EL (cell line): ENCODE measurements around the gene HDGFL3.

Experiments used
- DNase-seq: peaks from one replicate; pipeline ENCODE4 v3.0.0-alpha.2; 2016

HDGFL3 gene

DNA sequence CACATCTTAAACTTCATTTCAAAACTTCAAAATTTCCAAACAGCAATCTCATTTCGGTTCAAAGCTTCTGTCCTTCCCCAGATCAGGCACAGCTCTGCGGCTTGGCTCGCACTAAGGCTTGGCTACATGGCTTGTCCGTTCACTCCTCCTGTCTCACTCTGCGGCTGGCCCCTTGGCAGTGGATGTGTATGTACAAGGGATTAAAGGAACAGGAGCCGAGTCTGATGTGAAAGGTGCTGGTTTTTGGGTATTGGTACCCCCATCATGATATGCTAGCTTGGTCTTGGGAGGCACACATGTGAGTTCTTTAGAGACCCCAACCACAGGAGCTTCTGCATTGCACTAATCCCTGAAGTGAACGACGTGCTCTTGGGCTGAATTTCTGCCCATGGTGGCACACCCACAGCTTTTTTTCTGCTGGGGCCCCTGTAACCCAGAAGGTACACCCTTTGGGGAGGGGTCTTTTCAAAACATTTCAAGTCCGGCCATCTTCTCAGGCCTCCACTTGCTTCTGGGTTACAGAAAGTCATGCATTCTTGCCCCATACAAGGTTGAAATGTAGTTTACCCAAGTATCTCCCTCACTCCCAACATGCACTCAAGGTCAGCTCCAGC lies 87.5 kb downstream of the HDGFL3 start:
- no peak for DNase-seq

DNA sequence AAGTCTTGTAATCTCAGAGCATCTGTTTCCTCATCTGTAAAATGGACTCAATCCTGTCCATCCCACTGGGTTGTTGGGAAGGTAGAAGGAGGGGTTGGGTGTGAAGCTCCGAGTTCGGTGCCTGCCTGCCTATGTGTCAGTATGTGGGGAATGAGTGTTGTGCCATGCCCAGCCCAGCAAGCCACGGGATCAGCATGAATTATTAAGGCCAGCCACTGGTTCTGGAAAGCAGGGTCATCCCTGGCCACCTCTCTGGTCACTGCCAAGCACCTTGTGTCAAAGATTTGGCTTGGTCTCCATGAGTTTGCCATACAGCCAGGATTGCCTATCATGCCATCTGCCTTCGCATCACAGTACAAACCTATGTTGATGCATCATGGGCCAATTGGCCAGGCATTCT lies 88.7 kb downstream of the HDGFL3 start:
- DNase-seq = no peak

DNA sequence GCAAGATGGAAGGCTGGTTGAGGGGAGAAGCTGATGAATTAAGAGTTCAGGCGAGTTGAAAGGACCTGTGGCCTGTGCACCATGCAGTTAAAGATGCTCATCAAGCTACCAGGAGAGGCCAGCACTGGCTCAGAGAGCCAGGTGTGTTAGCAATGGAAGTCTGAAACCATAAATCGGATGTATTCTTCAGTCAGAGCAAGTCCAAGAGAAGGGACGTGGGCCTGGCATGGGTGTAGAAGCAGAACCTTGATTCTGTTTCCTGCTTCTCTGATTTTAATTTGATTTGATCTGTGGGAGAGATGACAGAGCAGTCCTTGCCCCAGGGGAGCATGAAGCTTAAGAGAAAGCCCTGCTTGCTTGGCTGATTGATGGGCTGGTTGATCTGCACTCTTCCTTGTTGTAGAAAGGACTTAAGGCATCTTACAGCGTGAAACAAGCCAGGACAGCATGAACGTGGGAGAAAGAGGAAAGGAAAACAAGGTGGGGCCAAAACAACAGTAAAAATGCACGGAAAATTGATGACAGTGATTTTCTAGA lies 89.3 kb downstream of the HDGFL3 start:
- DNase-seq = no peak

DNA sequence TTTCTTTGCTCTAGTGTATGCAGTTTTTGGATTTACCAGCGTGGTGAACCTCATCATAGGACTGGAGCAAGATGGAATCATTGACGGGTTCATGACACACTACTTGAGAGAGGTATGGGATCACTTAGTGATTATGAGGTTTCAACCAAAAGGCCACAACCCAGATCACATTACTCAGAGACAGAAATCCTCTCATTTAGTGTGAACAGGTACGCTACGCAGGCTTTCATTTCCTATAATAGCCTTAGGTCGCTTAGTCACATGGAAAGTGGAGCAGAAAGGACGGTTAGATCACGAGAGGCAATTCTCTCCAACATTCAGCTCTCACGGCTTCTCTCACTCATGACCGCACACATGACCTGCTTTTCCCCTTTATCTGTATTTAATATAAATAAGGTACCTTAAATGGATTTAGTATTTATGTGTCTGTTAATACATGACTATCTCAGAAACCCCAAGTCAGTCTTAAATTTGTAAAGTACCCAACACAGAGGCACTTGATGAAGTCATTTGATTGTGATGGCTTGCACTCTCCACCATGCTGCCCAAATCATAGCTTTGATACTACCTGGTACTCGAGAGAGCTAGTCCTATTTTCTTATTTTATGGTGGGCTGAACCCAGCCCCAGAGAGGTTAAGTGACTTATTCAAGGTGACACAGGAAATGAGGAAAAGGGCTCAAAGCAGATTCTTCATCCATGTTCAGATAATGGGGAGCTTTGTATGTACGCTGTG lies 91.6 kb downstream of the HDGFL3 start:
- DNase-seq = no peak

DNA sequence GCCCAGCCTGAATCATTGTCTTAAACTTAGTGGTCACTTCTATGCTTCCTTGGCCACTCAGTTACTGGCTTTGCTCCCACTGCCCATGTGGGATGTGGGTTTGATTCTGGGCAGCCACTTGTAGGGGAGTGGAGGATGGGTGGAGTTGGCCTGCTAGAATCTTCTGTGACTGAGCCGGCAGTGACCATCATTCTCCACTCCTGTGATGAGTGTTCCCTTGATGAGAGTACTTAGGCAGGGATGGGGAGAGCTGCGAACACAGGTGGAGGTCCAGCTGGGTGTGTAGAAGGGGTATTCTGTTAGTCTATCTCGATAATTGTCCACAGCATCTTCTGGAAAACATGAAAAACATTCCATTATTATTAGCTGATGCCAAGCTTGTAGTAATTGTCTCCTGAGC lies 92.2 kb downstream of the HDGFL3 start:
- no peak for DNase-seq

DNA sequence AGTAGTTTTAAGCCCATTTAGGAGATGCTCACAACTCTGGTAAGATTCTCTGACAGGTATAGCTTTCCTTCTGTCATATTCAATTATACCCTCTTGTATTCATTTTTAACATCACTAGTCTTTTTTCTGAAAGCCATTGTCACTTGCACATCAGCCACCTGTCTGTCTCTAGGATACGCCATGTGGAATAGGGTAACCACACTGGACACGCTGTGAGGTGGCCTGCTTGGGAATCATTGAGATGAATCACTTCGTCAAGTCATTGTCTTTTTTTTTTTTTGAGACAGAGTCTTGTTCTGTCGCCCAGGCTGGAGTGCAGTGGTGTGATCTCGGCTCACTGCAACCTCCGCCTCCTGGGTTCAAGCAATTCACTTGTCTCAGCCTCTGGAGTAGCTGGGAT lies 92.8 kb downstream of the HDGFL3 start:
- no peak for DNase-seq

DNA sequence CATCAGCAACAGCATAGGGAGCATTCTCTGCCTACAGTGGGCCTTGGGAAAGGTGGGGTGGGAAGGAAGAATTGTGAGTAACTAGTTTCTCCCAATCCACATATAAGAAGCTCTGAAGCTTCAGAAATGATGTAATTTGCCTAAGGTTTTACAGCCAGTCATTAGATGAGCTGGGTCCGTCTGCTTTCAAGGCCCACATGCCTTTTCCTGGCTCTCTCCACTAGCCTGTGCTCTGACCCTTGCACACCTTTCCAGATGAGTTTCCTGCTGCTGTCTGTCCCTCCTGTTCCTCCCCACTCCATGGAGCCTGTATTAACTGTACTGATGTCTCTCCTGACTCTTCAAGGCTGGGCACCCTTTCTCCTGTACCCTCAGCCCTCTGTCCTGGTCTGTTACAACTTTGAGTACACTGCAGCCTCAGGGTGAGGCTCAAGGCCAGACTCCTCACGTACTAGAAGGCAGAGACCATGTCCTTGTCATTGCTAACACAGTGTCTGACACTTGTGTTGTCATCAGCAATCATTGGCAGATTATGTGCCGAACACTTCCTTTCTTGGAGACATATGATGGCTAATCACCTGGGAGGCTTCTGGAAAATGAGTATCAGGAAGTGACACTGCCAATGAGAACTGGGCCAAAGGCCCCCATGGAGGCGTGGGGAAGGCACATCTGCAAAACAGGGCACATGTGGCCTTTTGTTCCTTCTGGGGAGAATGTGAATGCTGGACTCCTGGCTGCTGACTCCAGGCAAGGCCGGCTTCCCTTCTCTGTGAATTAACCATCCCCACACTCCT lies 93.5 kb downstream of the HDGFL3 start:
- no peak for DNase-seq

DNA sequence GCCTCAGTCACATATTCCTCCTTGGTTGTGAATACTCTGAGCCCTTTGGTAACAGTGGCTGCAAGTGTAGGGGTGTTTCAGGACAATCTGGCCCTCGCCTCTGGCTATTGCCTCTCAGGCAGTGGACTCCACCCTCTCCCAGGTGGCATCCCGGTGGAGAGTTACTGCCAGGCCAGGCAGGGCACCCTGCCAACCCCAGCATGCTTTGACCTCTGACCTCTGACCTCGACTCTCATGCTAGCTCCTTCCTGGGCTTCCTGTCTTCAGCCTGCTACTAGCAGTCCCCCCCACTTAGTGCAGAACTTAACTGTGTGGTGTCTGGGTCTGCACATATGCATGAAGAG lies 94.7 kb downstream of the HDGFL3 start:
- DNase-seq = no peak

DNA sequence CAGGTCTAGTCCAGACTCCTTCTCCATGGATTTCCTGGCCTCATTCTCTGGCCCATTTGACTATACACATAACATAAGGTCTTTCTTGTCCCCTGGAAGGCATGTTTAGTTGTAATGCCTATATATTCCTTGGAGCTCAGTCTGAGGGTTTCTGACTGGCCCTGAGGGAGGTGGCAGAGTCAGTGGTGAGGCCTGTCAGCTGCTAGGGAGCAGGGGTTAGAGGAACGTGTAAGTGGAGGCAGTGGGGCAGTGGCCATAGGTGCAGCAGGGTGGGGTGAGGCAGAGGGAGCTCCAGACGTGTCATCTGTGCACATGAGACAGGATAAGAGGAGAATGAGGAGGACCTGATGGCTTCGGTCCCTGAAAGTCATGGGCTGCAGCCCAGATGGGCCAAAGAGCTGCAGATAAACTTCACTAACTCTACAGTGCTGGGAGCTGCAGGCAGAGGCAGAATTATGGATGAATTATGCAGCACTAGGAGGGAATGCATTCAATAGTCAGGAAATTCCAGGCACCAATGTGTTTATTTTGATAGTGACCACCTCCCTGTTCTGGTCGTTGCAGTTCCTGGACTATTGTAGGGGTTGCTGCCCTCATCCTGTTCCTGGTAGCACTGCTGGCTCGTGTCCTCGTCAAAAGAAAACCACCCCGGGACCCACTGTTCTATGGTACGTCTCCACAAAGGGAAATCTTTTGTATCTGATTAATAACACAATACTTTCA lies 95.2 kb downstream of the HDGFL3 start:
- peak; percentile 94 for DNase-seq

DNA sequence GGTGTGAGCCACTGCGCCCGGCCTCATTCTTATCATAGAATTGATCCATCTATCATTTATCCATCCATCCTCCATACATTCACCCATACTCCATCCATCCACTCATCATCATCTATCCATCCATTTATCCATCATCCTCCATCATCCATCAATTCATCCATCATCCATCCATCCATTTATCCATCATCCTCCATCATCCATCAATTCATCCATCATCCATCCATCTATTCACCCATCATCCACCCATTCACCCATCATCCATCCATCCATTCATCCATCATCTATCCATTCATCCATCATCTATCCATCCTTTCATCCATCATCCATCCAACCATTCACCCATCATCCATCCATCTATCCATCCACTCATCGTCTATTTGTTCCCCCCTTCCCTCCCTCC lies 96.5 kb downstream of the HDGFL3 start:
- no peak for DNase-seq

DNA sequence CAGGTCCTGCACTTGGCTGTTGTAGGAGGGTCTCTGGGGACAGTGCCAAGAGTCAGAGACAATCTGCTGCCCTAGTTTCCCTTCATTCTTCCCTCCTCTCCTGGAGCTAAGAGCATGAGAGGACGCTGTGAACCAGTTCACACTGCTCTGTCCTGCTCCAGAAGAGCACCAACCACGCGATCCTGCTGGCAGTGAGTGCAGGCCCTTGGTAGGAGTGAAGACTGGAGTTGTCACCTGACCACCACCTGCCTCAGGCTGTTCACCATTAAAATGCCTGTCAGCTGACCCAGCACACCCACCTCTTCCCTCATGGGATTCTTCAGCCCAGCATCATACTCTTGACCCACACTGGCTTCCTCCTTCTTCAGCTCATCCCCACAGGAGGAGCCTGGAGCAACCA lies 97.2 kb downstream of the HDGFL3 start:
- no peak for DNase-seq

DNA sequence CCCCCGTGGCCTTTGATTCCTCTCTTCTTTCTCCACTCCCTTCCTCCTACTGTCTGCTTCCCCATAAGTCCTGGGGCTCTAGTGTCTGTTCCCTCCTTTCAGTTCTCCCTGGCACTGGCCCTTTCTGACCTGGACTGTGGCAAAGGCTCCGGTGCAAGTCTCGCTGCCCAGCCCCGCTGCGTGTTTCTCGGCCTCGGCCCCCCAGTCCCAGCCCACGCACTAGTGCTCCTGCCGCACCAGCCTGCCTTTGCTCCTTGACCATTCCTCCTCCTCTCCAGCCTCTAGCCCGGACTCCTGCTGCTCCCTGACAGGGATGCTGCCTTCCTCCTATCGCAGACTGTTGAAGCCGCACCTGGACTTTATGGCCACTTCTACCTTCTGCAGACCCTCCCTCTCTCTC lies 98.1 kb downstream of the HDGFL3 start:
- DNase-seq = no peak

DNA sequence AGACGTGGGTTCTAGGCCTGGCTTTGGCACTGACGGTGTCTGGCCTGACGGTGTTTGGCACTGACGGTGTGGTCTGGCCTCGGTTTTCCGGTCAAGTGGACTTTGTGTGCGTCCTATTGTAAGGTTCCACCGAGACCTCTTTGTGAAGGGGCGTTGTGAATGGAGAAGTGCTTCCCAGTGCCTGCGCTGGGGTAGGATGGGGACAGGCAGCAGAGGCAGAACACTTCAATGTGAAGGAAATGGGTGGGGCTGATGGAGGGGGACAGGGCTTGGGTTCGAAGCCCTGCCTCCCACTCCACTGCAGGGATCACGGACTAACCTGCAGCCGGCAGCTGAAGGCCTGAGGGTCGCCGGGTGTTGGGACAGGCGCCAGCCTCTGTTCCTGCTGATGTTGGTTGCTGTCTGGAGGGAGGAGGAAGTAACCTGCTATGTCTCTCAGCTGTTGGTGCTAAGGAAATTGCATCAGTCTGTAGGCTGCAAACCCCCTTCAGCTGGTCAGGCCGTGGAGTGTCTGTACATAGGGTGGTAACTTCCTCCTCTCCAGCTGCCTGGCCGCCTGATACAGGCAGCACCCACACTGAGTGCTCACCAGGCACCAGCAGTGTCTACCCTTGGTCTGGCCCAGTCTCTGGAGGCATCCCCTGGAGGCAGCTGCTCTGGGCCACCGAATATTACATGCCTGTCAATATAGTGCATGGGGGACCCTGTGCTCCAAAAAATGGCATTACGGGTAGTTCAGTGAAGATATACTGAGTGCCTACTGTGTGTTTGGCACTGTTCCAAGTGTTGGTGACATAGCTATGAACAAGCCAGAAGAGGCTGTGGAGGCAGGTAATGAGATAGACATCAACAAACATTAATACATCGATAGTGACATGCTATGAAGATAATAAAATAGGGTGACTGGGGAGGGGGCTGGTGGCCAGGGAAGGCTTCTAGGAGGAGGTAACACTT lies 99.1 kb downstream of the HDGFL3 start:
- DNase-seq = peak; percentile 39

DNA sequence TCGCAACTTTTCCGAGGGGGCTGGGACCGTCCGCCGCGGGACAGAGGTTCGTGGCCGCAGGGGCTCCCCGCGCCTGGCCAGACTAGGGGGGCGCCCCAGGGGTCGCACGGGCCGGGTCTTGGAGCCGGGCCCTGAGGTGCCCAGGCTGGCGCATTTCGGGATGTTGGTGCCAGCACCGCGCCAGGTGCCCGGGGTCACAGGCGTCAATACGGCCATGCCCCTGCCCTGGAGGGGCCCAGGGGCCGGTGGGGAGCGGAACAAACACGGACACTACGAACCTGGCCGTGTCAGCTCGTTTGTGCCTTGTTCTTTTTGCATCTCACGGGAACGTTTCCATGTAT lies 99.8 kb downstream of the HDGFL3 start:
- DNase-seq = no peak

DNA sequence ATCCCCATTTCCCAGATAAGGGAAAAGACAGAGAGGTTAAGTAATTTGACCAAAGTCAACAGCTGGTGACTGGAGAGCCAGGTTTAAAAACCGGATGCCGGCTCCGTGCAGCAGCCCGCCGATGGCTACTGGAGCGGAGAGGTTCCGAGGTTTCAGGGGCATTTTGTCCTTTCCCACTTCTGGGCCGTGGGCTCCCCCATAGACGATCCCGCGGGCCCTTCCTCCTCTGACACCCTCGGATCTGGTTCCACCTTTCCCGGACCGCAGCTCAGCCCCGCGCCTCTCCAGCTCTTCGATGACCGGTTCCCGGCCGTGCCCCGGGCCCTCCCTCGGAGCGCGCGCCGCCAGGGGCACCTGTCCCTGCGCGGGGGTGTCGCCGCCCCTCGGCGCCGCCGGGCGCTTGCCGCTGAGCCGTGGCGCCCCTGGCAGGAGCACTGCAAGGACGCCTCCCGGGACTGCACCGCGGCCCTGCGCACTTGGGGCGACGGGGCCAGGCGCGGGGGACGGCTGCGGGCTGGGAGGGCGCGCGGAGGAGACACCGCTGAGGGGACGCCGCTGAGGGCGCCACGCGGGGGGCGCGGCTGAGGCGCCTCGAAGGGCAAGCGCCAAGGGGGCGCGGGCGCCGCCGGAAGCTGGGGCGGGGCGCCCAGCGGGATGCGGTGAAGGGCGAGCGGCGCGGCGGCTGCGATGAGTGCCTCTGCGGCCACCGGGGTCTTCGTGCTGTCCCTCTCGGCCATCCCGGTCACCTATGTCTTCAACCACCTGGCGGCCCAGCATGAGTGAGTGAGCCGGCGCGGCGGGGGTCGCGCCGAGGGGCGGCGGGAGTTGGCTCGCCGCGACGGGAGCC lies 100.4 kb downstream of the HDGFL3 start, which contains the start of gene TM6SF1:
TSS of gene TM6SF1 (plus strand) at position 652 of the 847 bp plus-strand sequence. CDS start at position 688, 36 bp downstream.
- DNase-seq = peak; percentile 10

DNA sequence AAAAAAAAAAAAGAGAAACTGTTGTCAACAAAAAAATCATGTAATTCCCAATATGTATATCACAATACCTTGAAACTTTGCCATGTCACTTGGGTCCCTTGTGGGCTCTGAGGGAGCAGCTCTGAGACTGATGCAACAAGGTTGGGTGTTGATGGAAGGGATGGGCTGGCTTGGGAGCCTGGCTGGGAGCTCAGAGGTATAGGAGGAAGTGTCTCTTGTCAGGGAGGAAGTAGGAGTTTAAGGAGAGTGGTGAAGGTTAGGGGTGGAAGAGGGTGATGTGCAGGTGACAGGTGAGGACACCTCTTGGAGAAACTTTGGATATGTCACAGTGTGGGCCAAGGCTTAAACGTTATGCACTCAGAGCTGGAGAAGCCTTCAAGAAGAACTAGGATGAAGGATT lies 102.2 kb downstream of the HDGFL3 start:
- no peak for DNase-seq

DNA sequence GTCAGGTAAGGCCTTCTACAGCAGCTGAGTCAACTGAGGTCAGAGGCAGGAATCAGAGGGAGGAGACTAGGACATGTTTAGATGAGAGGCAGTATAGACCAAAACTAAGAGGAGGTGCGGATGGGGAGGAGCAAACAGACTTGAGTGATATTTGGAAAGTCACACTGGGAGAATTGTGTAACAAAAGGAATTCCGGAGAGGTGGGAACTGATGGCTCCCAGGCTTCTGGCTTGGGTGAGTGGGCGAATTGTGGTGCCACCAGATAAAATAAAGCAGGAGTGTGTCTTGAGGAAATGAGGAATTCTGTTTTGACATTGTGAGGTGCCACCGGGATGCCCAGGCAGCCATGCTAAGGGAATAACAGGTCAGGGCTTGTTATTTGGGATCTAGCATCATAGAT lies 103.5 kb downstream of the HDGFL3 start:
- DNase-seq = no peak

DNA sequence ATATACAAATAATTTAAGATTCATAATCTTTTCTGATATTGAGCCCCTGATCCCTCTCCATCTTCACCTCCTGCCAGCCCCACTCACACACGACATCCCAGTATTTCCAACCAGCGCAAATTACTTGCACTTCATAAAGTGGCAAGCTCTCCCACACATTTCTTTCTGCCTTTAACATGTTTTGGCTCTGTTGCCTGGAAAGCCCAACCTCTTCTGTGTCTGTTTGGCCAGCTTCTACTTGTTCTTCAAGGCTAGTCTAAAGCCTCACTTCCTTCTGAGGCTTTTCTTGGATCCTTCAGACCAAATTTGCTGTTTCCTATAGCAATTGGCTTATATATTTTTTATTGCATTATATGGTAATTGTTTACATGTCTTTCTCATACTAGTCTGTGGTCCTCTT lies 105.3 kb downstream of the HDGFL3 start:
- DNase-seq = no peak

DNA sequence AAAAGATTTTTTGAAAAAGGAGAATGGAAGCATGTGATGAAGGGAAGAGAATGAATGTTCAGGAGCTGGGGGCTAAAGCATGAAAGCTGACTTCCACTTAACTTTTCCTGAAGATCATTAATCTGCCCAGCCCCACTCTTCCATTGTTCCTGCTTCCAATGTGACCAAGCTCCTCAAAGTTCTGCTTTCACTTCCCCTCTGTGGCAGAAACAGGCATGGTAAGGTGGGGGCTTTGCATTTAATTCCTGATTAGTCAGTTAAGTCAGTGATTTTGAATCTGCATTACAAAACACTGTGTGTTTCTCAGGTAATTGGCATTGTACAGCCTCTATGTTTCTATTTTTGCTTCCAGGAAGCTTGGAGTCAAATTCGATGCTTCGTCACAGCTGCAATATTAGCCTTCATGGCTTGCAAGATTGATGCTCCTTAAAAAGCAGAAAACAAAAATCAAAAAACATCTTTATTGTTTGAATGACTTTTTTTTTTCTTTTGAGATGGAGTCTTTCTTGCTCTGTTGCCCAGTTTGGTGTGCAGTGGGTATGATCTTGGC lies 107.5 kb downstream of the HDGFL3 start:
- DNase-seq = no peak

DNA sequence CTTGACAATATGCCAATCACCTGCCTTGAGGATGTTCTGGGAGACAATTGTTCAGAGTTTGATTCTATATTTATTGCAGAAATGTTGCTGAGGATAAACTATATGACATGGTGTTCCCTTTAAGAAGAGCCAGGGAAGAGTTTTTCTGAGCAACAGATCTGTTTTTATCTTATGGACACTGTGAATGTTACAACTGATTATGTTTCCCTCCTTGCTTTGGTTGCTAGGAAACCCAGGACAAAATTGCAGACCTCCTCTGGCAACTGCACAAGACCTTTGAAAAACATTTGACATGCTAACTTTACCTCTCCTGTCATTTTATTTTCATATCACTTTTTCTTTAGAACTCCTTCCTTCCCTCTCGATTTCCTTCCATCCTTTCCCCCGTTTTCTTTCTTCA lies 108.3 kb downstream of the HDGFL3 start:
- DNase-seq = no peak

DNA sequence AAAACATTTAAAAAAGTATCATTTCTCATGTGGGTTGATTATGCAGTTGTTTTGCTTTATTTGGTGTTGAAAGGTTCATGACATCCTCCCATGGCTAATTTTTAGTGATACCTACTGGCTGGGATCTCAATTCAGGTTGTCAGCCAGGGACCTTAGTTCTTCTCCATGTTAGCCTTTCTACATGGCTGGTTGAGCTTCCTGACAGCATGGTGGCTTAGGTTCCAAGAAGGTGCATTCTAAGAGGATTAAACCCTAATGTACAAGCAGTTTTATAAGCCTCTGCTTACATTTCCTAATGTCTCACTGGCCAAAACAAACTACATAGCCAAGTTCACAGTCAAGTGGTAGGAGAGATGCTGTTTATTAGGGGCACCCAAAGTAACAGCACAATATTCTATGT lies 109.5 kb downstream of the HDGFL3 start:
- DNase-seq = no peak
